Colon (tissue), 2 donors: ENCODE data around the gene B3GAT3.
"Not testable (repeated sequence)": the region's sequence is repeated elsewhere in the genome, so short reads cannot be mapped to it uniquely, and the experiment has no call there.

Experiments used
- FAIRE-seq: peaks from 2 replicates; lab custom pipeline; 2012; peaks lifted over from hg19 to GRCh38; lab: Jason Lieb, UNC
- donor health status: control.
- donor health status: control.

Gene B3GAT3

GRCh38 chr11:62577046-62577714, 44.6 kb downstream of the B3GAT3 start:
- no peak for FAIRE-seq

GRCh38 chr11:62575837-62576236, 45.9 kb downstream of the B3GAT3 start:
- FAIRE-seq: no peak

GRCh38 chr11:62575156-62575555, 46.6 kb downstream of the B3GAT3 start:
- no peak for FAIRE-seq

- no peak for FAIRE-seq
These were observed 47.3 kb downstream of the B3GAT3 start for GRCh38 chr11:62574363-62575071.

- FAIRE-seq: no peak
These were observed 48.0 kb downstream of the B3GAT3 start, which contains the start of gene EEF1G for GRCh38 chr11:62573592-62574362. TSS of gene EEF1G (minus strand) at chr11:62573891. CDS start at chr11:62573842, 49 bp downstream.

GRCh38 chr11:62573006-62573591, 48.7 kb downstream of the B3GAT3 start:
- no peak for FAIRE-seq

- FAIRE-seq: no peak
These were observed 49.4 kb downstream of the B3GAT3 start for GRCh38 chr11:62572431-62572830.

GRCh38 chr11:62571493-62571892, 50.3 kb downstream of the B3GAT3 start:
- FAIRE-seq: not testable (repeated sequence)

GRCh38 chr11:62570903-62571302, 50.9 kb downstream of the B3GAT3 start:
- not testable (repeated sequence) for FAIRE-seq

GRCh38 chr11:62569611-62570010, 52.2 kb downstream of the B3GAT3 start:
- no peak for FAIRE-seq

- no peak for FAIRE-seq
These were observed 54.7 kb downstream of the B3GAT3 start for GRCh38 chr11:62567018-62567633.

GRCh38 chr11:62566247-62566646, 55.5 kb downstream of the B3GAT3 start:
- FAIRE-seq: no peak
